Body of pancreas (tissue), 4 donors: Measurements from ENCODE around the gene DRAP1.

Experiments used
- CTCF ChIP-seq, 7 experiments: fragments of 450-650 bp in 4 of 7; fragments of 200-600 bp in 3 of 7; sonication (generic) in 3 of 7; IDR thresholded peaks; one replicate each; pipeline ENCODE4 v1.5.1; 2016 to 2019; ENCODE audit warnings: antibody characterized with exemption in 7 of 7
- POLR2A ChIP-seq, 3 donors: fragments of 450-650 bp; IDR thresholded peaks; one replicate each; pipeline ENCODE4 v1.6.1; 2016; ENCODE audit warnings: antibody characterized with exemption in 3 of 3, mild to moderate bottlenecking in 2 of 3

GRCh38 chr11:65953471-65953870 is 34.2 kb downstream of the DRAP1 start:
- no peak for TF ChIP-seq POLR2A (IDR thresholded peaks at IDR 0.05)
- TF ChIP-seq CTCF (IDR thresholded peaks at IDR 0.05) = no peak
